MM.1S (cell line): ENCODE data around the gene TAF1D.

ENCODE experiments used
- EZH2 ChIP-seq: fragments of 300-600 bp; sonication (generic); optimal IDR thresholded peaks from 2 replicates; pipeline ENCODE3; 2017; ENCODE audit warnings: low read depth, mild to moderate bottlenecking, antibody characterized with exemption, low read length, mixed read lengths
- EZH2phosphoT487 ChIP-seq: fragments of 300-600 bp; sonication (generic); IDR thresholded peaks from 2 replicates; pipeline ENCODE4 v1.6.1; 2018; ENCODE audit warnings: antibody characterized with exemption, low read length
- TF ChIP-seq, protein P1 (sequence below): fragments of 300-600 bp; sonication (generic); IDR thresholded peaks from 2 replicates; pipeline ENCODE4 v1.5.1; 2016; ENCODE audit warnings: antibody characterized with exemption, low read length, mixed read lengths

DNA sequence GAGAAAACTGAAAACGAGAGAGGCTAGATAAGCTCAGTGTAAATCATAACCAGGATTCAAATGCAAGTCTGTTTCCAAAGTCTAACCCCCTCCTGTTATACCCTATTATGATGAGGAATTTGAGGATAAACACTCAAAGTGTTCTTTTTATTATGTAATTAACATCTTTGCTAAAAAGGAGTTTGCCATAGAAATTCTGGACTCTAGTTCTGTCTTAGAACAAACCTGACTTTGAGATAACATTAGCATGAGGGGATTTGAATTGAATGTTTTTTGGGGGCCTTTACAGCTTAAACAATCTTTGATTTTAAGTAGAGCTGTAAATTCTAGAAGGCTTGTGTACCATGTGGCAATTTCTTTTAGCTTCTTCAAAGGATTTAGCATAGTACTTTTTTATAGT, 9.7 kb upstream of the TAF1D start:
- TF ChIP-seq, protein P1, sequence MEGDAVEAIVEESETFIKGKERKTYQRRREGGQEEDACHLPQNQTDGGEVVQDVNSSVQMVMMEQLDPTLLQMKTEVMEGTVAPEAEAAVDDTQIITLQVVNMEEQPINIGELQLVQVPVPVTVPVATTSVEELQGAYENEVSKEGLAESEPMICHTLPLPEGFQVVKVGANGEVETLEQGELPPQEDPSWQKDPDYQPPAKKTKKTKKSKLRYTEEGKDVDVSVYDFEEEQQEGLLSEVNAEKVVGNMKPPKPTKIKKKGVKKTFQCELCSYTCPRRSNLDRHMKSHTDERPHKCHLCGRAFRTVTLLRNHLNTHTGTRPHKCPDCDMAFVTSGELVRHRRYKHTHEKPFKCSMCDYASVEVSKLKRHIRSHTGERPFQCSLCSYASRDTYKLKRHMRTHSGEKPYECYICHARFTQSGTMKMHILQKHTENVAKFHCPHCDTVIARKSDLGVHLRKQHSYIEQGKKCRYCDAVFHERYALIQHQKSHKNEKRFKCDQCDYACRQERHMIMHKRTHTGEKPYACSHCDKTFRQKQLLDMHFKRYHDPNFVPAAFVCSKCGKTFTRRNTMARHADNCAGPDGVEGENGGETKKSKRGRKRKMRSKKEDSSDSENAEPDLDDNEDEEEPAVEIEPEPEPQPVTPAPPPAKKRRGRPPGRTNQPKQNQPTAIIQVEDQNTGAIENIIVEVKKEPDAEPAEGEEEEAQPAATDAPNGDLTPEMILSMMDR, result no peak
- TF ChIP-seq EZH2 (no peak), EZH2phosphoT487 (no peak)
